HTR-8/SVneo (cell line): Measurements from ENCODE around the gene SHANK2.
A peak's percentile ranks its signal among the peaks of the same experiment; 100 is the strongest.

Experiments used
- DNase-seq: peaks from one replicate; pipeline ENCODE4 v3.0.0; 2011; ENCODE audit warnings: low spot score, mixed read lengths; ENCODE audit not compliant: insufficient read length
- FAIRE-seq: peaks from 2 replicates; lab custom pipeline; 2011; peaks lifted over from hg19 to GRCh38; lab: Jason Lieb, UNC

The SHANK2 gene

DNA sequence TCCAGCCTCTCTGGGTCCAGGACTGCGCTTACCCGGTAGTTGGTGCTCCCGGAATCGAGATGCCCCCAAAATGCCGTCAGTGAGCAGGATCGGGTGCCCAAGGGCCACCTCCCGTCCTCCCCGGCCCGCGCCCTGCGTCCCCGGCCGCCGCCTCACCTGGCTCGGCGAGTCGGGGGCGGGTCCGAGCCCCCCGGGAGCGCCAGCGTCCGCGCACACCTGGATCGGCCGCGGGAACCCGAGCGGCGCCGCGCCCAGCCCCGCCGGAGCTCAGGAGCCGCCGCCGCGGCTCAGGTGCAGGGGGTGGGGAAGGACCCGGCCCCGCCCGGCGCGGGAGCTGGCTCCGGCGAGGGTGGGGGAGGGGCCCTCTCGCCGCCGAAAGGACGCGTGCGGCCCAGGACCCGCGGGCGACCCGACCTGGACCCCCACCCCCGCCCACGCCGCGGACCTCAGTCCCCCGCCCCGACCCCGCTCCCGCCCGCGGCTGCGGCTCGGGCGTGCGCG, at the start of gene SHANK2:
Gene SHANK2, minus strand, starts transcription at position 309 of the 501 bp plus-strand sequence. CDS start 105,251 bp downstream, outside the sequence.
- no peak for FAIRE-seq
- DNase-seq: no peak

DNA sequence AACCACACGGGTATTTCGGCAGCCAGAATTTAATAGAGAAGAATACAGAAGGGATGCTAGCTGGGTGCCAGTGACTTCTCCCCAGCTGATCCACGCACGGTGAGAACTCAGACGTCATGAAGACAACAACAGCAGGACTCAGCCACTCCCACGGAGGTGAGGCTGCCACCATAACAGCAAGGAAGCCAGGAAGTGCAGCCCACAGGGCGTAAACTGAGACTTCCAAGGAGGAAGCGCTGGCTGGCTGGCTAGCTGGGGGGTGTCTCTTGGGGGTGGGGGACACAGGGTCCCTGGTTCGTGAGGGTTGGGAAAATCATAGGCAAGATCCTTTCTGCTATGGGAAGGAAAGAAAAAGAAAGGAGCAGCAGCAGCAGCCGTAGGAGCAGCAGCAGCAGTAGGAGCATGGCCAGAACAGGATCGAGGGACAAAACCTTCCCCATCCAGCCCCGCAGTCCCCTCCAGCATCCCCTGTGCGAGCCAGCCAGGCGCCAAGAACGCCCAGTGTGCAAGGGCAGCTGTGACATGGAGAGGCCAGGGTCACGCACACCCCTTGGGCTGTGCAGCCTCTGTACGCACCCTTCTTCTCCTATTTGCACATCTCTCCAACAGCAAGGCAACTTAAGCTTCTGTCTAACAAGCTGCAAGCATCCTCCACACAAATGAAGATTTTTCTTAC, 49.6 kb upstream of the SHANK2 start:
- DNase-seq (no peak), FAIRE-seq (peak; percentile 72)

- no peak for DNase-seq
- FAIRE-seq: no peak
These were observed 48.9 kb upstream of the SHANK2 start for GRCh38 chr11:71301046-71301857.

- no peak for FAIRE-seq
- no peak for DNase-seq
These were observed 47.8 kb upstream of the SHANK2 start for GRCh38 chr11:71300187-71300586.

DNA sequence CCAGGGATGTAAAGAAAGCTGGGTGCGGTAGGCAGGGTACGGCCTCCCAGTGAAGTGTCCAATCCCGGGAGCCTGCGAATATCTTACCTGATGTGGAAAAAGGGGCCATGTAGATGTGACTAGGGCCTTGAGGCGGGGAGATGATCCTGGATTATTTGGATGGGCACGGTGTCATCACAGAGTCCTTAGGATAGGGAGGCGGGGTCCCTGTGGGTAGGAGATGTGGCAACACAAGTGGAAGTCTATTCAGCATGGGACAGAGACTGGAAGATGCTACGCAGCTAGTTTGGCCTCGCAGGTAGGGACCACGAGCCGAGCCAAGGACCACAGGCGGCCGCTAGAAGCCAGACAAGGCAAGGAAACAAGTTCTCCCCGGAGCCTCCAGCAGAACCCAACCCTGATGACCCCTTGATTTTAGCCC, 46.4 kb upstream of the SHANK2 start:
- DNase-seq (no peak), FAIRE-seq (no peak)

DNA sequence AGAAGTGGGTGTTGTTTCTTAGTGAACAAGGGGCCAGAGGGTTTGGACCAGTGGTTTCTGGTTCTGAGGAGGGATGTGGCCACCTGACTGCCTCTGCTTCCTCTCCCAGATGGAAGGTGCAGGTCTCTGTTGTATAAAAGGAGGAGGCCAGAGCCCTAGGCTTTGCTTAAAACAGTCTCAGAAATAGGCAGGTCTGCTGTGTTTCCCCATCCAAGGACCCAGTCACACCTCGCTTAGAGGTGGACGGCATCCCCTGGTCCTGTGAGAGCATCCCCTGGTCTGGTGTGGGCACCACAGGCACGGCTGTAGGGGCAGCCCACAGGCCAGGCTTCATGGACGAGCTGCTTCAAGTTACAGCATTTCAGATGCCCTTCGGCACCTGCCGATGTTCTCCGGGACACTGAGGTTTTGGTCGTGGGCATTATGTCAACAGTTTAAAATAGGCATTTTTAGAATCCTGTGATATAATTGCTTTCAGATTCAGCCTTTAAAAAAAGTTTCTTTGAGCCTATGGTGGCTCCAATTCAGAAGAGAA, 45.7 kb upstream of the SHANK2 start:
- FAIRE-seq: peak; percentile 42
- DNase-seq: no peak

GRCh38 chr11:71294846-71295600, 42.6 kb upstream of the SHANK2 start:
- DNase-seq (no peak), FAIRE-seq (peak; percentile 74)

GRCh38 chr11:71293961-71294782, 41.8 kb upstream of the SHANK2 start:
- FAIRE-seq: no peak

GRCh38 chr11:71286701-71287643, 34.6 kb upstream of the SHANK2 start:
- DNase-seq: peak; percentile 60
- FAIRE-seq: no peak

More at GRCh38 chr11:71293961-71294782, 41.8 kb upstream of the SHANK2 start:
- no peak for DNase-seq

- DNase-seq (no peak), FAIRE-seq (no peak)
These were observed 32.7 kb upstream of the SHANK2 start for GRCh38 chr11:71285111-71285510.

GRCh38 chr11:71284525-71285092, 32.2 kb upstream of the SHANK2 start:
- no peak for DNase-seq
- FAIRE-seq: no peak

- DNase-seq (no peak), FAIRE-seq (no peak)
These were observed 31.6 kb upstream of the SHANK2 start for GRCh38 chr11:71283971-71284441.

DNA sequence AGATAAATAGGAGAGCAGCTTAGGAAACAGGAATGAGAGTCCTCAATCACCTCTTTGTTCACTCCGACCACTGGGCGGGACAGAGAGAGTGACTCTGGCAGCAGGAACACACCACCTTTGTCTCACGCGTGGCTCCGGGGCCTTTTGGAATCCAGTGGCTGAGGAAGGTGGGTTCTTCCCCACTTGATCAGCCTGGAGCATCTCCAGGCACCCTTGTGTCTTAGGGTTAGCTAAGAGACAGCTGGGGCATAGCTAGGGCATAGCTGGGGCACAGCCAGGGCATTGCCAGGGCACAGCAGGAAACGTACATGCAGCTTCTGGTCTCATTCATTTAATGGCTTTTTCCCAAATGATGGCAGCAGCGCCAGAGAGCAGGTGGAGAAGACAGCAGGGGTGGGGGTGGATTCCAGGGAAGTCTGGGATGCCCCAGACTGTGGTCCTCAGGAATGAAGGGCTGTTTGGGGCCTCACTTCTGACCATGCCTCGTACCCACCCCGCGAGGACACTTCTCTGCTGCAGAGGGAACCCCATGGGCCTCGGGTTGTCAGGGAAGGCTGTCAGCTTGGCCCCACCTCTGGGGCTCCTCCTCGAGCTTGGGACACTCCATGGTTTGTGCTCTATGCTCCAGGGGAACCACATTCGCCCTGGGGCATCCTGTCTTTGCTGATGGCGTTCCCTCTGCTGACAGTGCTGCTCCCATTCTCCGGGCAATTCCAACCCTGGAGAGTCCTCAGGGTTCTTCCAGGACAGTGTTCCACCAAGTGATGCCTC, 30.4 kb upstream of the SHANK2 start:
- DNase-seq (no peak), FAIRE-seq (no peak)

DNA sequence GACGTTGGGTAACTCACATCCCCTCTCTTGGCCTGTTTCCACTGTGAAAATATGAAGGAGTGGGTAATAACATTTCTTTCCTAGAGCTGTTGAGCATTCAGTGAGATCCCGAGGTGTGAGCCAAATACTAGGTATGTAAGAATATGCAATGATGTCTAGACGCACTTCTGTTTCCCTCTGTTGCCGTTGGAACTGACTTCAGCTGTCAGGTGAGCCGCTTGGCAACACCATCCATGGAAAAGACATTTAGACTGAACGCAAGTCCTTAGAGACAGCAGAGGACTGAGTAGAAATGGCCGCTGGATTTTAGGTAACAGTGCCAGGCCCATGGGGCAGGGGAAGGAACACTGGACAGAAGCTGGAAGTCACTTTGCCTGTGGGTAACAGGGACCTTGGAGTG, 29.5 kb upstream of the SHANK2 start:
- no peak for FAIRE-seq
- no peak for DNase-seq

GRCh38 chr11:71281204-71281603, 28.8 kb upstream of the SHANK2 start:
- no peak for DNase-seq
- no peak for FAIRE-seq

DNA sequence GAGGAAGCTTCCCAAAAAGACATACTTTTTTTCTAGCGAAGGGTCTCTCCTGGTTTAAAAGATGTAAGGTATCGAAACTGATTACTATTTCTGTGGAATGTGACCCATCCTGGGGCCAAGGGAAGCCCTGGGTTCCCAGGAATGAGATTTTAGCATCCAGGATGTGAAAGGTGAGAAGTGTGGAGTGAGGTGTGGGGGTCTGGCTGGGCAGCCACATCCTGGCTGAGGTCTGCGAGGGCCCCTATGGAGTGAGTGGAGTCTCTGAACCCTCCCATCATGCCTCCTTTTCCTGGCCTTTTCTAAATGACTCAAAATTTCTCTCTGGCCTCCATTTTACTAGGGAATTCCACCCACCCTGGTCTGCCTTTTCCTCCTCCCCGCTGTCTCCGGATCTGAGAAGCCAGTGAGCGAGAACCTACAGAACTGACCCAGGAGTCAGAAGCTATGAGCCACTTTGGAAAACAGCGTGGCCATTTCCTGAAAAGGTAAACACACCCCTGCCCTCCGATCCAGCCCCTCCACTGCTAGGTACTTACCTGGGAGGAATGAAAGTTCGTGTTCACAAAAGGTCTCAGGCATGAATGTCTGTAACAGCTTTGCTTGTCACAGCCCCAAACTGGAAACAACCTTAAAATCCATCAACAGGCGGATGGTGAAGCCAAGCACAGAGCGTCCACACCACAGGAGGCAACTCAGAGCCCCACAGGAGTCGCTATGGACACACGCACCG, 27.7 kb upstream of the SHANK2 start:
- FAIRE-seq: no peak
- DNase-seq: no peak

DNA sequence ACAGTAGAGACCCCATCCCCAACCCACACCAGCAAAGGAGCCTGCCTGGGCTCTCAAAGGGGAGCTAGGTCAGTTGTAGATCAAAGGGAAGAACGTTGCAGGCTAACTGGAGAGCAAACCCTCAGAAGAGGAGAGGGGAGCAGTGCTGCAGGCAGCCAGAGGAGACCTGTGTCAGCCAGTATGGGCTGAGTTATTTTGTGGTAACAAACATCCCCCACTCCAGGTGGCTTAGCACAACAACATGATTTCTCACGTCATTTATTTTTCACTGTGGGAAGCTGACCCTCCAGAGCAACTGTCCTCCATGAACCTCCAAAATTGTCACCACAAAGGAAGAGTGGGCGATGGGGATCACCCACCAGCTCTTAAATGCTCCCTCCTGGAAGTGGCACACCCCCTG, 19.8 kb upstream of the SHANK2 start:
- FAIRE-seq (no peak), DNase-seq (no peak)
